Ishikawa (cell line): ENCODE data around the gene ZDHHC5.

ENCODE experiments used
- CEBPB ChIP-seq: IDR thresholded peaks from 2 replicates; pipeline ENCODE4 v1.6.1; 2012
- CREB1 ChIP-seq: IDR thresholded peaks from 2 replicates; pipeline ENCODE4 v1.6.1; 2012; ENCODE audit warnings: low read depth
- EGR1 ChIP-seq: IDR thresholded peaks from 2 replicates; pipeline ENCODE4 v1.6.1; 2012
- EP300 ChIP-seq: IDR thresholded peaks from 2 replicates; pipeline ENCODE4 v1.6.1; 2012; ENCODE audit warnings: borderline replicate concordance
- NFIC ChIP-seq: IDR thresholded peaks from 2 replicates; pipeline ENCODE4 v1.6.1; 2012
- TAF1 ChIP-seq: IDR thresholded peaks from 2 replicates; pipeline ENCODE4 v1.6.1; 2012; ENCODE audit warnings: low read depth, mild to moderate bottlenecking
- TCF12 ChIP-seq: IDR thresholded peaks from 2 replicates; pipeline ENCODE4 v1.6.1; 2012; ENCODE audit warnings: low read depth
- YY1 ChIP-seq: IDR thresholded peaks from 2 replicates; pipeline ENCODE4 v1.6.1; 2012; ENCODE audit warnings: low read depth
- TF ChIP-seq, protein P1 (sequence below): IDR thresholded peaks from 2 replicates; pipeline ENCODE4 v1.6.1; 2012
- TF ChIP-seq, protein P2 (sequence below): IDR thresholded peaks from 2 replicates; pipeline ENCODE4 v1.6.1; 2012; ENCODE audit warnings: low read depth, mild to moderate bottlenecking

DNA sequence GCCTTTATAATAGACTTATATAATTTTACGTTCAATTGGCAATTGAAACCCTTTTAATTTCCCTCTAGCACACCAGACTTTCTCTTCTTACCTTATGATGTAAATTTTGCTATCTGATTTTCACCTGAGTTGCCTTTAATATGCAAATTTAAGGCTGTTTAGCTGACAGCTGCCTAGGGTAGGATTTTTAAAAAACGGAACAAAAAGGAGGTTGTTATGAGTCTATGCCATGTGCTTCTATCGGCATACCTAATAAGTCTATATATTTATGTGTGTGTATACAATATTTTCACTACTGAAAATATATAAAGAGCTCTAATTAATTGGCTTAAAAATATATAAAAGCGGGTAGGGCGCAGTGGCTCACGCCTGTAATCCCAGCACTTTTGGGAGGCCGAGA, 61.6 kb downstream of the ZDHHC5 start:
- TF ChIP-seq CREB1 = no peak
- no peak for TF ChIP-seq TCF12
- TF ChIP-seq CEBPB = no peak
- TF ChIP-seq NFIC = no peak
- TF ChIP-seq EP300 = no peak
- no peak for TF ChIP-seq EGR1
- TF ChIP-seq, protein P1, sequence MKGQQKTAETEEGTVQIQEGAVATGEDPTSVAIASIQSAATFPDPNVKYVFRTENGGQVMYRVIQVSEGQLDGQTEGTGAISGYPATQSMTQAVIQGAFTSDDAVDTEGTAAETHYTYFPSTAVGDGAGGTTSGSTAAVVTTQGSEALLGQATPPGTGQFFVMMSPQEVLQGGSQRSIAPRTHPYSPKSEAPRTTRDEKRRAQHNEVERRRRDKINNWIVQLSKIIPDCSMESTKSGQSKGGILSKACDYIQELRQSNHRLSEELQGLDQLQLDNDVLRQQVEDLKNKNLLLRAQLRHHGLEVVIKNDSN = no peak
- no peak for TF ChIP-seq YY1
- TF ChIP-seq, protein P2, sequence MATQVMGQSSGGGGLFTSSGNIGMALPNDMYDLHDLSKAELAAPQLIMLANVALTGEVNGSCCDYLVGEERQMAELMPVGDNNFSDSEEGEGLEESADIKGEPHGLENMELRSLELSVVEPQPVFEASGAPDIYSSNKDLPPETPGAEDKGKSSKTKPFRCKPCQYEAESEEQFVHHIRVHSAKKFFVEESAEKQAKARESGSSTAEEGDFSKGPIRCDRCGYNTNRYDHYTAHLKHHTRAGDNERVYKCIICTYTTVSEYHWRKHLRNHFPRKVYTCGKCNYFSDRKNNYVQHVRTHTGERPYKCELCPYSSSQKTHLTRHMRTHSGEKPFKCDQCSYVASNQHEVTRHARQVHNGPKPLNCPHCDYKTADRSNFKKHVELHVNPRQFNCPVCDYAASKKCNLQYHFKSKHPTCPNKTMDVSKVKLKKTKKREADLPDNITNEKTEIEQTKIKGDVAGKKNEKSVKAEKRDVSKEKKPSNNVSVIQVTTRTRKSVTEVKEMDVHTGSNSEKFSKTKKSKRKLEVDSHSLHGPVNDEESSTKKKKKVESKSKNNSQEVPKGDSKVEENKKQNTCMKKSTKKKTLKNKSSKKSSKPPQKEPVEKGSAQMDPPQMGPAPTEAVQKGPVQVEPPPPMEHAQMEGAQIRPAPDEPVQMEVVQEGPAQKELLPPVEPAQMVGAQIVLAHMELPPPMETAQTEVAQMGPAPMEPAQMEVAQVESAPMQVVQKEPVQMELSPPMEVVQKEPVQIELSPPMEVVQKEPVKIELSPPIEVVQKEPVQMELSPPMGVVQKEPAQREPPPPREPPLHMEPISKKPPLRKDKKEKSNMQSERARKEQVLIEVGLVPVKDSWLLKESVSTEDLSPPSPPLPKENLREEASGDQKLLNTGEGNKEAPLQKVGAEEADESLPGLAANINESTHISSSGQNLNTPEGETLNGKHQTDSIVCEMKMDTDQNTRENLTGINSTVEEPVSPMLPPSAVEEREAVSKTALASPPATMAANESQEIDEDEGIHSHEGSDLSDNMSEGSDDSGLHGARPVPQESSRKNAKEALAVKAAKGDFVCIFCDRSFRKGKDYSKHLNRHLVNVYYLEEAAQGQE = no peak
- no peak for TF ChIP-seq TAF1
